Measurements from ENCODE around the gene ISOC1. TPM values are rescaled to one million over a fixed set of nuclear protein-coding genes. Genes with fewer than 3 reads are reported as not detected.

Gene ISOC1
- total RNA-seq, 1 donor from 2014 or later, result 7.4 TPM

GRCh38 chr5:129122560-129122959 lies 28.0 kb downstream of the ISOC1 start:
- no peaks in the 10 kb centered on the region for H3K27me3 Mint-ChIP-seq (ENCODE audit: low read depth)
- H3K4me3 Mint-ChIP-seq (ENCODE audit: unreplicated experiment), result no peak overlapping the region
- no peak for TF ChIP-seq CTCF (IDR thresholded peaks at IDR 0.05)
- DNase-seq (ENCODE audit: low spot score), result no peak
- no peaks in the 10 kb centered on the region for H3K36me3 Mint-ChIP-seq (ENCODE audit: low read depth)
- H3K27ac Mint-ChIP-seq (ENCODE audit: unreplicated experiment), result no peak overlapping the region
- no peaks in the 10 kb centered on the region for H3K9me3 Mint-ChIP-seq (ENCODE audit: low read depth)
- H3K4me1 Mint-ChIP-seq (ENCODE audit: low read depth), result no peaks in the 10 kb centered on the region

- Mint-ChIP-seq H3K27ac (ENCODE audit: unreplicated experiment) (no peak overlapping the region), H3K36me3 (ENCODE audit: low read depth) (no peaks in the 10 kb centered on the region), H3K4me3 (ENCODE audit: unreplicated experiment) (no peak overlapping the region), H3K4me1 (ENCODE audit: low read depth) (no peaks in the 10 kb centered on the region), H3K9me3 (ENCODE audit: low read depth) (no peaks in the 10 kb centered on the region), H3K27me3 (ENCODE audit: low read depth) (no peaks in the 10 kb centered on the region)
- no peak for DNase-seq (ENCODE audit: low spot score)
- TF ChIP-seq CTCF (IDR thresholded peaks at IDR 0.05), result no peak
These were observed 30.1 kb downstream of the ISOC1 start for GRCh38 chr5:129124608-129125007.

- no peaks in the 10 kb centered on the region for H3K27me3 Mint-ChIP-seq (ENCODE audit: low read depth)
- no peak overlapping the region for H3K27ac Mint-ChIP-seq (ENCODE audit: unreplicated experiment)
These were observed 31.3 kb downstream of the ISOC1 start for GRCh38 chr5:129125819-129126218.

GRCh38 chr5:129133553-129133952 lies 39.0 kb downstream of the ISOC1 start:
- no peak overlapping the region for H3K27ac Mint-ChIP-seq (ENCODE audit: unreplicated experiment)
- H3K36me3 Mint-ChIP-seq (ENCODE audit: low read depth), result no peaks in the 10 kb centered on the region
- no peaks in the 10 kb centered on the region for H3K4me1 Mint-ChIP-seq (ENCODE audit: low read depth)
- H3K4me3 Mint-ChIP-seq (ENCODE audit: unreplicated experiment), result no peak overlapping the region
- no peak for TF ChIP-seq CTCF (IDR thresholded peaks at IDR 0.05)
- H3K9me3 Mint-ChIP-seq (ENCODE audit: low read depth), result no peaks in the 10 kb centered on the region
- no peak for DNase-seq (ENCODE audit: low spot score)
- peaks cover 5% of the 10 kb centered on the region for H3K27me3 Mint-ChIP-seq (ENCODE audit: low read depth)

More at GRCh38 chr5:129125819-129126218, 31.3 kb downstream of the ISOC1 start:
- no peak for TF ChIP-seq CTCF (IDR thresholded peaks at IDR 0.05)
- H3K36me3 Mint-ChIP-seq (ENCODE audit: low read depth), result no peaks in the 10 kb centered on the region
- no peak for DNase-seq (ENCODE audit: low spot score)
- H3K9me3 Mint-ChIP-seq (ENCODE audit: low read depth), result no peaks in the 10 kb centered on the region
- H3K4me3 Mint-ChIP-seq (ENCODE audit: unreplicated experiment), result no peak overlapping the region
- H3K4me1 Mint-ChIP-seq (ENCODE audit: low read depth), result no peaks in the 10 kb centered on the region

GRCh38 chr5:129135633-129136032 lies 41.1 kb downstream of the ISOC1 start:
- Mint-ChIP-seq H3K27ac (ENCODE audit: unreplicated experiment) (no peak overlapping the region), H3K27me3 (ENCODE audit: low read depth) (peaks cover 5% of the 10 kb centered on the region), H3K36me3 (ENCODE audit: low read depth) (no peaks in the 10 kb centered on the region), H3K4me3 (ENCODE audit: unreplicated experiment) (no peak overlapping the region), H3K9me3 (ENCODE audit: low read depth) (no peaks in the 10 kb centered on the region), H3K4me1 (ENCODE audit: low read depth) (no peaks in the 10 kb centered on the region)
- TF ChIP-seq CTCF (IDR thresholded peaks at IDR 0.05), result no peak
- DNase-seq (ENCODE audit: low spot score), result no peak

All from chondrocyte (in vitro differentiated cells).